Activated naive CD4-positive, alpha-beta T cell treated with anti-CD3 and anti-CD28 coated beads, Interleukin-2, amount 50 U/mL, for 72 hours (primary cell): ENCODE results near the gene TMEM259. TPM values are rescaled to one million over a fixed set of nuclear protein-coding genes. Genes with fewer than 3 reads are reported as not detected.
A peak's percentile ranks its signal among the peaks of the same experiment; 100 is the strongest.

ENCODE experiments used
- ATAC-seq, 2 donors: fragments of 150-1000 bp; cut with Tn5 transposase; 2 replicates each; pipeline ENCODE4 v1.10.0; 2021; ENCODE audit warnings: mild to moderate bottlenecking in 2 of 2, moderate library complexity in 2 of 2
- DNase-seq, 2 donors: peaks; one replicate each; pipeline ENCODE4 v3.0.0; 2021 to 2022; ENCODE audit warnings: low spot score in 2 of 2
- H3K27ac Mint-ChIP-seq, 2 donors: one replicate each; pipeline ENCODE4 v1.8.0; 2022; ENCODE audit warnings: mild to moderate bottlenecking in 2 of 2, mixed read lengths in 2 of 2
- H3K36me3 Mint-ChIP-seq, 2 donors: one replicate each; pipeline ENCODE4 v1.8.0; 2022; ENCODE audit warnings: mixed read lengths in 2 of 2
- H3K9me3 Mint-ChIP-seq, 2 donors: one replicate each; pipeline ENCODE4 v1.8.0; 2022; ENCODE audit warnings: mixed read lengths in 2 of 2
- total RNA-seq, 2 donors: library from RNA; stranded (reverse); gene quantifications; one replicate each; pipeline ENCODE4 v1.2.3, GENCODE V29; 2022

TMEM259 gene
- total RNA-seq: 100 to 1,000 TPM; 104 to 156 TPM

GRCh38 chr19:1020868-1021425 is at the start of gene TMEM259:
TSS of gene TMEM259 (minus strand) at chr19:1021123. CDS start at chr19:1020996, 127 bp downstream.
- ATAC-seq: peak; percentile 88 to 90
- H3K36me3 Mint-ChIP-seq: peaks cover 5 to 7% of the 10 kb centered on the region in 2 donors
- H3K27ac Mint-ChIP-seq: peak within 1 kb of the TSS; percentile 99 to 100
- no peaks in the 10 kb centered on the region for H3K9me3 Mint-ChIP-seq
- DNase-seq: peak; percentile 96 to 97

GRCh38 chr19:1070576-1070930 is 49.6 kb upstream of the TMEM259 start:
- no peak overlapping the region for H3K27ac Mint-ChIP-seq
- ATAC-seq: no peak
- peaks cover 27 to 29% of the 10 kb centered on the region in 2 donors for H3K36me3 Mint-ChIP-seq
- H3K9me3 Mint-ChIP-seq: no peaks in the 10 kb centered on the region
- no peak for DNase-seq

DNA sequence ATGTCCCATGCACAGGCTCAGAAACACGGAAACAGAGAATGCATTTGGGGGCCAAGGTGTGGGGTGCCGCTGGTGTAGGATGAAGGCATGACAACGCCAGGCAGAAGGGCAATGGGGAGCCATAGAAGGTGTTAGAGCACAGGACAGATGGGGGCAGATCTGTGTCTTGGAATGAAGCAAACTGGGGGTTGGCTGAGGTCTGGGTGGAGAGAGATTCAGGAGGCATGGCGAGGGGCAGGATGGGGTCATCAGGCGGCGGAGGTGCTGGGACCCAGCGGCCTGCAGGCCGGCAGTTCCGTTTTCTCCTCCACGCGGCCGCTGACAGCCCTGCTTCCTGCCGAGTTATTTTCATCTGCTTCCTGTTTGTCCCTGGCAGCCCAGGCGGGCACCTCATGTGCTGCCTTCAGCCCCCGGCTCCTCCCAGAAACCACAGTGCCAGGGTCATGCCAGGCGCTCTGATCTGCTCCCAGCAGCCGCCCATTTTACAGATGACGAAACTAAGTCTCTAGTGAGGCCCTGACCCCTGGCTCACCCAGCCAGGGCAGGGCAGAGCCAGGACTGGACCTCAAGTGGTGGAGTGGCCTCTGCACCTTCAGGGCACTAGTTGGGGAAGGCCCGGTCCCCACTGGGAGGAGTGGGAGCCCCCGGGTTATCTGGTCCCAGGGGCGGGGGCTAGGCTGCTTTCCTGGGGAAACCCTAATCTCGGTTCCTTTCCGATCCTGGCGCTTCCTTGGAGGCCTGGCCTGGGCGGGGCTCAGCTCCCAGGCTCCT is 48.3 kb upstream of the TMEM259 start:
- Mint-ChIP-seq H3K36me3 (peaks cover 25% of the 10 kb centered on the region in 2 donors), H3K9me3 (no peaks in the 10 kb centered on the region), H3K27ac (peak overlapping the region; percentile 95)
- peak in 1 of 2 donors; percentile 83 for DNase-seq
- ATAC-seq: peak in 1 of 2 donors; percentile 65

- peak overlapping the region; percentile 95 for H3K27ac Mint-ChIP-seq
- peak in 1 of 2 donors; percentile 77 for DNase-seq
- peak in 1 of 2 donors; percentile 17 for ATAC-seq
- no peaks in the 10 kb centered on the region for H3K9me3 Mint-ChIP-seq
- peaks cover 25% of the 10 kb centered on the region in 2 donors for H3K36me3 Mint-ChIP-seq
Measured at GRCh38 chr19:1068009-1069001, 47.4 kb upstream of the TMEM259 start.

GRCh38 chr19:1067341-1067957 is 46.5 kb upstream of the TMEM259 start:
- no peak for DNase-seq
- no peaks in the 10 kb centered on the region for H3K9me3 Mint-ChIP-seq
- peak; percentile 39 to 51 for ATAC-seq
- peaks cover 22 to 23% of the 10 kb centered on the region in 2 donors for H3K36me3 Mint-ChIP-seq
- peak overlapping the region; percentile 65 to 95 for H3K27ac Mint-ChIP-seq

DNA sequence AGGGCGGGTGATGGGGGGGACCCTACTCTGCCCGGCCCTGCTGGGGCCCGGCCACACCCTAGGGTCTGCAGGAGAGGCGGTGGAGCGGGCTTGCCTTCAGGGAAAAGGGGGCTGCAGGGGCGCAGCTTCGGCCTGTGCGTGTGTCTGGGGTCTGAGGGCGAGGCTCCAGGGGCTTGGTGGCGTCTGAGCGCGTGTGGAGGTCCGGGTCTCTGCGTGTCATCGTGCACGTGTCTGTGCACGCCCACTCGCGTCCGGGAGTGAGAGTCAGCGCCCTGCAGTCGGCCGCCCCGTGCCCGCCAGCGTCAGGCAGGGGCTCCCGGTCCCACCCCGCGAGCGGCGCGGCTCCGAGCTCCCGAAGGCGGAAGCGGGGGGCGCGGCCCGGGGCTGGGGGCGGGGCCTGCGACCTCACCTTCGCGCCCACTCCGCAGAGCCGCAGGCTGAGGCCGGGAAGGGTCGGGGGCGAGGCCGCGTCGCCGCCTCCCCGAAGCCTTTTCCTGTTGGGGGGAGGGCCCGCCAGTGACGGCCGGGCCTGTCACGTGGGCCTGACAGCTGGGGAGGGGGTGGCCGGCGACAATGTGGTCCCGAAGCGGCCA is 45.9 kb upstream of the TMEM259 start, which contains the start of gene ARHGAP45:
Gene ARHGAP45, plus strand, starts transcription at position 420 of the 593 bp plus-strand sequence. CDS start 239 bp downstream, outside the sequence.
- Mint-ChIP-seq H3K9me3 (no peaks in the 10 kb centered on the region), H3K36me3 (peaks cover 16 to 17% of the 10 kb centered on the region in 2 donors), H3K27ac (peak within 1 kb of the TSS; percentile 65 to 95)
- ATAC-seq: peak; percentile 47 to 71
- DNase-seq: peak; percentile 85 to 87

DNA sequence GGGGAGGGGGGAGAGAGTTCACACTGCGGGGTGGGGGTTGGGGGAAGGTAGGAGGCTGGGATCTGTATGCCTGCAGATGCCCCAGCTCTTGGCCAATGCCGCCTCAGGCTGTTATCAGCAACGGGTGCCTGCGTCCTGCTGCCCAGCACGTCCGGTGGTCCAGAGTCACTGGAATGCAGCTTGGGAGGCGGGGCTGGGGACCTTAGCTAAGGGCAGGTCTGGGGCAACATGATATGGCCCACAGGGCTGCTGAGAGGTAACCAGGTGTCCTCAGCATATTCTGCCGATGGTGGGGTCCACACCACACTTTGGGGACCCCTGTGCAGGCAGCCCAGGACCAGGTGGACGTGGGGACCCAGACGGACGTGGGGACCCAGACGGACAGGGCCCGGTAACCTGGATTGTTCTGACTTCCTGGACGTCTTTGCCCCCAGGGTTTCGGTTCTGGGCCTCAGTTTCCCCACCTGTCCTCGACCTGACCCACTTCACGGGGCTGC is 45.4 kb upstream of the TMEM259 start:
- Mint-ChIP-seq H3K36me3 (peaks cover 13% of the 10 kb centered on the region in 2 donors), H3K9me3 (no peaks in the 10 kb centered on the region), H3K27ac (no peak overlapping the region)
- no peak for DNase-seq
- ATAC-seq: no peak

- Mint-ChIP-seq H3K9me3 (no peaks in the 10 kb centered on the region), H3K27ac (no peak overlapping the region), H3K36me3 (peaks cover 13% of the 10 kb centered on the region in 2 donors)
- DNase-seq (no peak), ATAC-seq (no peak)
Measured at GRCh38 chr19:1065606-1066109, 44.7 kb upstream of the TMEM259 start.

DNA sequence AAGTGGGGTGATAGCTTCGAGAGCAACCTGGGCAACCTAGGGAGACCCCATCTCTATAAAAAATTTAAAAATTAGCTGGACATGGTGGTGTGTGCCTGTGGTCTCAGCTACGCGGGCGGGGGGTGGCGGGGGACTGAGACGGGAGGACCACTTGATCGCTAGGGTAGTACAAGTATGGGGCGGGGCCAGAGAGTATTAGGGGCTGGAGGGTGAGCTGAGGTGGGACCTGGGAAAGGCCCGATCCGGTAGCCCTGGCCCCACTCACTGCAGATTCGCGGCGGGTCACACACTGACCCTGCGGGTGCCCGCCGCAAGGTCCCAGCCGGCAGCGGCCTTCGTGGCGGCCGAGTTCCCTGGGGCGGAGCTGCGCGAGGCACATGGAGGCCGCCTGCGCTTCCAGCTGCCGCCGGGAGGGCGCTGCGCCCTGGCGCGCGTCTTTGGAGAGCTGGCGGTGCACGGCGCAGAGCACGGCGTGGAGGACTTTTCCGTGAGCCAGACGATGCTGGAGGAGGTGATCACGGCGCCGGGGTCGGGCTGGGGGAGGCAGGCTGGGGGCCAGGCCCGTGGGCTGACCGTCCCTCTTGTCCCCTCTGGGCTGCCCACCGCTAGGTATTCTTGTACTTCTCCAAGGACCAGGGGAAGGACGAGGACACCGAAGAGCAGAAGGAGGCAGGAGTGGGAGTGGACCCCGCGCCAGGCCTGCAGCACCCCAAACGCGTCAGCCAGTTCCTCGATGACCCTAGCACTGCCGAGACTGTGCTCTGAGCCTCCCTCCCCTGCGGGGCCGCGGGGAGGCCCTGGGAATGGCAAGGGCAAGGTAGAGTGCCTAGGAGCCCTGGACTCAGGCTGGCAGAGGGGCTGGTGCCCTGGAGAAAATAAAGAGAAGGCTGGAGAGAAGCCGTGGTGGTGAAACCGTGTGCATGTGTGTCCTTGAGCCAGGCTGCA is 44.0 kb upstream of the TMEM259 start:
- no peak overlapping the region for H3K27ac Mint-ChIP-seq
- H3K36me3 Mint-ChIP-seq: peaks cover 13% of the 10 kb centered on the region in 2 donors
- ATAC-seq: peak in 1 of 2 donors; percentile 42
- H3K9me3 Mint-ChIP-seq: no peaks in the 10 kb centered on the region
- peak in 1 of 2 donors; percentile 80 for DNase-seq

DNA sequence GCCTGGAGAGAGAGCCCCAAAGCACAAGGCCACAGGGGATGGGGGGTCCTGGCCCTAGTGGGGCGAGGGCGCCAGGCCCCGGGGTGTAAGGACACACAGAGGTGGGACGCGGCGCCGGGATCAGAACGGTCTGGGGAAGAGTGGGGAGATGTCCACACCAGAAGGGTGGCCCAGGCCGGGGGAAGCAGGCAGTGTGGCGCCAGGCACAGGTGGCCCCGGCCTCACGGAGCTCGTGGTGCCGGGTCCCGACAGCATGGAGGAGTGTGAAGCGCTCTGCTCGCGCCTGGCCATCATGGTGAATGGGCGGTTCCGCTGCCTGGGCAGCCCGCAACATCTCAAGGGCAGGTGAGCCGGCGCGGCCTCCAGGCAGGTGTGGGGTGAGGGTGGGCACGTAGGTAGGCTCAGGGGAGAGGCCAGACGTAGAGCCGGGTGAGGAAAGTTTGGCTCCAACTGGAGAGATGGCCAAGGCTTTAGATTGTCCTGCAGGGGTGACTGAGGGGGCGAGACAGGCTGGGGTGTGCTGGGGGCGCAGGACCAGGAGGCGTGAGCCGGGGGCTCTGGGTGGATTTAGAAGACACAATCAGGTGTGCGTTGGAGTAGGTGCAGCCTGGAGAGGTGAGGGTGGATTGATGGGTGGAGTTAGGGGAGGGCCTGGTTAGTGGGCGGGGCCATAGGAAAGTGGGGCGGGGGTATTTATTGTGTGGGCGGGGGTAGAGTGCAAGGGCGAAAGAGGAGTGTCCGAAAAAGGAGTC is 43.2 kb upstream of the TMEM259 start:
- H3K9me3 Mint-ChIP-seq: no peaks in the 10 kb centered on the region
- peaks cover 7% of the 10 kb centered on the region in 2 donors for H3K36me3 Mint-ChIP-seq
- H3K27ac Mint-ChIP-seq: no peak overlapping the region
- no peak for ATAC-seq
- no peak for DNase-seq

- ATAC-seq: peak in 1 of 2 donors; percentile 26
- no peak overlapping the region for H3K27ac Mint-ChIP-seq
- peak in 1 of 2 donors; percentile 72 for DNase-seq
- peaks cover 0 to 3% of the 10 kb centered on the region in 2 donors for H3K36me3 Mint-ChIP-seq
- H3K9me3 Mint-ChIP-seq: no peaks in the 10 kb centered on the region
Measured at GRCh38 chr19:1063030-1063908, 42.3 kb upstream of the TMEM259 start.

DNA sequence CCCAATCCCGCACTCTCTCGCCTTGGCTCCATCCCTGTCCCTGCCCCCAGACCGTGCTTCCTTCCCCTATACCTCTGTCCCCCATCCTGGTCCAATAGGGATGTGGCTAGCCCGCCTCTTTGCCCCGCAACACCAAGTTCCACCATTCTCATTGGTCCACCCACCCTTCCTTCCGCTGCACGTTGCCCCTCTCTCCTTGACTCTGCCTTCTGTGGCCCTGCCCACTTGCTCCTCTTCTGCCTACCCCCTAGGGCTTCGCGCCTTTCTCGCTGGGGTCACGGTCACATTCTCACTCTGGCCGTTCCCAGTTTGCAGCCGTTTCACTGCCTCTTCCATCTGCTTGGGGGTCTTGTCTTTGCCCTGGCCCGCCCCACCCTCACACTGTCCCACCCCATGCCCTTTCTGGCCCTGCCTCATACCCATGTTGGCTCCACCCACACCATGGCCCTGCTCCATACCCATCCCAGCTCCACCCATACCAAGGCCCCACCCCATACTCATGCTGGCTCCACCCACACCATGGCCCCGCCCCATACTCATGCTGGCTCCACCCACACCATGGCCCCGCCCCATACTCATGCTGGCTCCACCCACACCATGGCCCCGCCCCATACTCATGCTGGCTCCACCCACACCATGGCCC is 41.6 kb upstream of the TMEM259 start:
- ATAC-seq: peak in 1 of 2 donors; percentile 21
- H3K27ac Mint-ChIP-seq: no peak overlapping the region
- peak in 1 of 2 donors; percentile 58 for DNase-seq
- H3K9me3 Mint-ChIP-seq: peaks cover 0 to under 1% of the 10 kb centered on the region in 2 donors
- peaks cover 7 to 10% of the 10 kb centered on the region in 2 donors for H3K36me3 Mint-ChIP-seq

GRCh38 chr19:1061987-1062386 is 41.1 kb upstream of the TMEM259 start:
- H3K9me3 Mint-ChIP-seq: peaks cover 0 to 4% of the 10 kb centered on the region in 2 donors
- DNase-seq: no peak
- ATAC-seq: no peak
- peaks cover 10 to 16% of the 10 kb centered on the region in 2 donors for H3K36me3 Mint-ChIP-seq
- no peak overlapping the region for H3K27ac Mint-ChIP-seq
